ENCODE results near the gene CUX1. TPM values are rescaled to one million over a fixed set of nuclear protein-coding genes. Genes with fewer than 3 reads are reported as not detected.
"Not testable (repeated sequence)": the region's sequence is repeated elsewhere in the genome, so short reads cannot be mapped to it uniquely, and the experiment has no call there.

Gene CUX1
- total and polyA plus RNA-seq, 2 of the 13 experiments (the other 11 are each of a cell fraction or from before 2014, with no cell fraction given): 13.7 to 14.9 TPM

DNA sequence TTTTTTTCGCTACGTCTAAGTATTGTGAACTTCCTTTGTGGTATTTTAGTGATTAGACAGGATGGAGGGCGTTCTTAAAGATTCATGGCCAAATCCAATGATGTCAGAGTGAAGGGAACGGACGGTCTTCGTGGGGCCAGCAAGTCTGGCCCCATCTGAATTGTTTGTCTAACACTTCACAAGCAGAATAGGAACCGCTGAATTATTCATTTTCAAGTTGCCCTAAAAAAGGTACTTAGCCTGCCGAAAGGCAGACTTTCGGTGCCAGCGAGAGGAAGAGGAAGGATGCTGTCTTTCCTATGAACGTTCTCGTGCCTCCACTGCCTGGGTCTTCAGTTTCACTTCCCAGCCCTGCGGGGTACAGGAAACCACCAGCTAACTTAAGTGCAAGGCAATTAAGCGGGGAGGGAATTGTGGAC is 323.5 kb downstream of the CUX1 start (continued):
- TF ChIP-seq, protein P1, sequence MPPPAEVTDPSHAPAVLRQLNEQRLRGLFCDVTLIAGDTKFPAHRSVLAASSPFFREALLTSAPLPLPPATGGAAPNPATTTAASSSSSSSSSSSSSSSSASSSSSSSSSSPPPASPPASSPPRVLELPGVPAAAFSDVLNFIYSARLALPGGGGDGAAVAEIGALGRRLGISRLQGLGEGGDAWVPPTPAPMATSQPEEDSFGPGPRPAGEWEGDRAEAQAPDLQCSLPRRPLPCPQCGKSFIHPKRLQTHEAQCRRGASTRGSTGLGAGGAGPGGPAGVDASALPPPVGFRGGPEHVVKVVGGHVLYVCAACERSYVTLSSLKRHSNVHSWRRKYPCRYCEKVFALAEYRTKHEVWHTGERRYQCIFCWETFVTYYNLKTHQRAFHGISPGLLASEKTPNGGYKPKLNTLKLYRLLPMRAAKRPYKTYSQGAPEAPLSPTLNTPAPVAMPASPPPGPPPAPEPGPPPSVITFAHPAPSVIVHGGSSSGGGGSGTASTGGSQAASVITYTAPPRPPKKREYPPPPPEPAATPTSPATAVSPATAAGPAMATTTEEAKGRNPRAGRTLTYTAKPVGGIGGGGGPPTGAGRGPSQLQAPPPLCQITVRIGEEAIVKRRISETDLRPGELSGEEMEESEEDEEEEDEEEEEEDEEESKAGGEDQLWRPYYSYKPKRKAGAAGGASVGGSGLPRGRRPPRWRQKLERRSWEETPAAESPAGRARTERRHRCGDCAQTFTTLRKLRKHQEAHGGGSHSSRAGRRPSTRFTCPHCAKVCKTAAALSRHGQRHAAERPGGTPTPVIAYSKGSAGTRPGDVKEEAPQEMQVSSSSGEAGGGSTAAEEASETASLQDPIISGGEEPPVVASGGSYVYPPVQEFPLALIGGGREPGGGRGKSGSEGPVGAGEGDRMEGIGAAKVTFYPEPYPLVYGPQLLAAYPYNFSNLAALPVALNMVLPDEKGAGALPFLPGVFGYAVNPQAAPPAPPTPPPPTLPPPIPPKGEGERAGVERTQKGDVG (CRISPR knock-in tag; IDR thresholded peaks at IDR 0.05; ENCODE audit: borderline replicate concordance): no peak

DNA sequence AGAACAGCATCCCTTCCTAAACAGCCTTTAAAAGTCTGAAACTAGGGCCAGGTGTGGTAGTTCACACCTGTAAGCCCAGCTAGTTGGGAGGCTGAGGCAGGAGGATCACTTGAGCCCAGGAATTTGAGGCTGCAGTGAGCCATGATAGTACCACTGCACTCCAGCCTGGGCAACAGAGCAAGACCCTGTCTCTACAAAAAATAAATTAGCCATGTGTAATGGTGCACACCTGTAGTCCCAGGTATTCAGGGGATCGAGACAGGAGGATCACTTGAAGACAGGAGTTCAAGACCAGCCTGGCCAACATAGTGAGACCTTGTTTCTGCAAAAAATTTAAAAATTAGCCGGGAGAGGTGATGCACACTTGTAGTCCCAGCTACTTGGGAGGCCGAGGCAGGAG is 325.0 kb downstream of the CUX1 start:
- POLR2A ChIA-PET; H3K9me3 ChIP-seq (ENCODE audit: low read length); H3K4me3 ChIP-seq (replicated peaks in 1 of 3; ENCODE audit: insufficient read depth in 1 of 3, low read depth in 2 of 3, low read length in 3 of 3); H3K4me1 ChIP-seq (ENCODE audit: insufficient read depth, low read length); H3K9ac ChIP-seq (ENCODE audit: insufficient read depth, low read depth, low read length); H2AFZ ChIP-seq (ENCODE audit: low read length); H3K4me2 ChIP-seq (ENCODE audit: low read depth, low read length); intact Hi-C loops (cut with micrococcal nuclease; ENCODE audit: unreplicated experiment); in situ Hi-C loops (cut with HindIII; ENCODE audit: extremely low pct_ligation_motif_present, low pct_unique_long_range_greater_than_20kb); ATAC-seq; H4K20me1 ChIP-seq (ENCODE audit: insufficient read depth, low read length); CTCF ChIA-PET (ENCODE audit: low intra/inter-chr PET ratio, low total read pairs); FAIRE-seq; H3K27ac ChIP-seq (ENCODE audit: extremely low read length, insufficient read depth, low read length); H3K27me3 ChIP-seq (ENCODE audit: control insufficient read depth in 1 of 2, insufficient read depth in 2 of 2, low read length in 2 of 2); H3K79me2 ChIP-seq (ENCODE audit: insufficient read depth, low read length); DNase-seq (ENCODE audit: low spot score); BruUV-seq (replicated peaks): not testable (repeated sequence)
- peaks cover 1 to 14% of the 10 kb centered on the region in 2 experiments; a peak in 3 of 5 replicates for H3K36me3 ChIP-seq (replicated peaks in 1 of 2; ENCODE audit: control insufficient read depth in 1 of 2, insufficient read depth in 2 of 2, low read length in 2 of 2)
- TF ChIP-seq ZNF121 (CRISPR knock-in tag; IDR thresholded peaks at IDR 0.05): 0 out of 2 replicates have a peak, but pooled peaks have one; percentile 39
- WGBS (ENCODE audit: low lambda C conversion rate): 100% methylated on average over 3 of the region's 3 CpGs

- no peak for FAIRE-seq
- TF ChIP-seq, protein P2, sequence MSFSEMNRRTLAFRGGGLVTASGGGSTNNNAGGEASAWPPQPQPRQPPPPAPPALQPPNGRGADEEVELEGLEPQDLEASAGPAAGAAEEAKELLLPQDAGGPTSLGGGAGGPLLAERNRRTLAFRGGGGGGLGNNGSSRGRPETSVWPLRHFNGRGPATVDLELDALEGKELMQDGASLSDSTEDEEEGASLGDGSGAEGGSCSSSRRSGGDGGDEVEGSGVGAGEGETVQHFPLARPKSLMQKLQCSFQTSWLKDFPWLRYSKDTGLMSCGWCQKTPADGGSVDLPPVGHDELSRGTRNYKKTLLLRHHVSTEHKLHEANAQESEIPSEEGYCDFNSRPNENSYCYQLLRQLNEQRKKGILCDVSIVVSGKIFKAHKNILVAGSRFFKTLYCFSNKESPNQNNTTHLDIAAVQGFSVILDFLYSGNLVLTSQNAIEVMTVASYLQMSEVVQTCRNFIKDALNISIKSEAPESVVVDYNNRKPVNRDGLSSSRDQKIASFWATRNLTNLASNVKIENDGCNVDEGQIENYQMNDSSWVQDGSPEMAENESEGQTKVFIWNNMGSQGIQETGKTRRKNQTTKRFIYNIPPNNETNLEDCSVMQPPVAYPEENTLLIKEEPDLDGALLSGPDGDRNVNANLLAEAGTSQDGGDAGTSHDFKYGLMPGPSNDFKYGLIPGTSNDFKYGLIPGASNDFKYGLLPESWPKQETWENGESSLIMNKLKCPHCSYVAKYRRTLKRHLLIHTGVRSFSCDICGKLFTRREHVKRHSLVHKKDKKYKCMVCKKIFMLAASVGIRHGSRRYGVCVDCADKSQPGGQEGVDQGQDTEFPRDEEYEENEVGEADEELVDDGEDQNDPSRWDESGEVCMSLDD (CRISPR knock-in tag; IDR thresholded peaks at IDR 0.05; ENCODE audit: borderline replicate concordance): no peak
- no peak for TF ChIP-seq MXI1 (IDR thresholded peaks at IDR 0.05; ENCODE audit: borderline replicate concordance, low read depth, low read length)
- TF ChIP-seq U2AF2 (IDR thresholded peaks at IDR 0.05; ENCODE audit: low read depth, low read length): no peak
- no peak for TF ChIP-seq ZNF660 (CRISPR knock-in tag; IDR thresholded peaks at IDR 0.05; ENCODE audit: borderline replicate concordance, low read depth)
- no peak for TF ChIP-seq THAP9 (CRISPR knock-in tag; IDR thresholded peaks at IDR 0.05; ENCODE audit: borderline replicate concordance)
Measured at GRCh38 chr7:102146122-102146521, 328.7 kb downstream of the CUX1 start.

More at GRCh38 chr7:102146122-102146521, 328.7 kb downstream of the CUX1 start:
- Histone ChIP-seq H3K4me2 (ENCODE audit: low read depth, low read length) (no peak overlapping the region), H3K27me3 (ENCODE audit: control insufficient read depth in 1 of 2, insufficient read depth in 2 of 2, low read length in 2 of 2) (no peaks in the 10 kb centered on the region), H3K9me3 (ENCODE audit: low read length) (no peaks in the 10 kb centered on the region), H4K20me1 (ENCODE audit: insufficient read depth, low read length) (no peaks in the 10 kb centered on the region), H3K4me3 (replicated peaks in 1 of 3; ENCODE audit: insufficient read depth in 1 of 3, low read depth in 2 of 3, low read length in 3 of 3) (no peak overlapping the region), H3K27ac (ENCODE audit: extremely low read length, insufficient read depth, low read length) (no peak overlapping the region), H3K4me1 (ENCODE audit: insufficient read depth, low read length) (0 out of 2 replicates have a peak, but pooled peaks cover 2% of the 10 kb centered on the region), H2AFZ (ENCODE audit: low read length) (no peak overlapping the region), H3K36me3 (replicated peaks in 1 of 2; ENCODE audit: control insufficient read depth in 1 of 2, insufficient read depth in 2 of 2, low read length in 2 of 2) (peaks cover 1 to 14% of the 10 kb centered on the region in 2 experiments; a peak in 2 of 5 replicates), H3K9ac (ENCODE audit: insufficient read depth, low read depth, low read length) (no peak overlapping the region), H3K79me2 (ENCODE audit: insufficient read depth, low read length) (no peaks in the 10 kb centered on the region)
- ATAC-seq: no peak
- 98% methylated on average over 18 of the region's 18 CpGs for WGBS (ENCODE audit: low lambda C conversion rate)
- POLR2A ChIA-PET: no interaction called here
- in situ Hi-C loops (cut with HindIII; ENCODE audit: extremely low pct_ligation_motif_present, low pct_unique_long_range_greater_than_20kb): no loop called here
- intact Hi-C loops (cut with micrococcal nuclease; ENCODE audit: unreplicated experiment): no loop called here
- CTCF ChIA-PET (ENCODE audit: low intra/inter-chr PET ratio, low total read pairs): no interaction called here
- BruUV-seq (replicated peaks): no TSS peak
- DNase-seq (ENCODE audit: low spot score): no peak
